Activated CD8-positive, alpha-beta T cell treated with anti-CD3 and anti-CD28 coated beads, Interleukin-2, amount 10 ng/mL, durations not matched to agents 7 days and 5 days (primary cell): Measurements from ENCODE around the gene AK1. TPM values are rescaled to one million over a fixed set of nuclear protein-coding genes. Genes with fewer than 3 reads are reported as not detected.
"Not testable (repeated sequence)": the region's sequence is repeated elsewhere in the genome, so short reads cannot be mapped to it uniquely, and the experiment has no call there.

Experiments
- ATAC-seq: fragments of 150-1000 bp; cut with Tn5 transposase; one replicate; pipeline ENCODE4 v1.10.0; 2021; ENCODE audit warnings: moderate library complexity
- CTCF ChIA-PET: fragments of 350-600 bp; sonication (Branson Sonifier 250); formaldehyde crosslinking; loops from one replicate; lab custom pipeline; 2021; ENCODE audit warnings: antibody characterized with exemption; lab: Charles Lee
- POLR2A ChIA-PET: fragments of 350-600 bp; sonication (Branson Sonifier 250); formaldehyde crosslinking; loops from one replicate; lab custom pipeline; 2021; ENCODE audit warnings: antibody characterized with exemption; lab: Charles Lee
- DNase-seq: peaks from one replicate; pipeline ENCODE4 v3.0.0-alpha.2; 2020
- H3K27ac Mint-ChIP-seq: one replicate; pipeline ENCODE4 v1.8.0; 2021; ENCODE audit warnings: mild to moderate bottlenecking, mixed read lengths
- H3K27me3 Mint-ChIP-seq: one replicate; pipeline ENCODE4 v1.8.0; 2021; ENCODE audit warnings: low read depth, mixed read lengths
- H3K36me3 Mint-ChIP-seq: one replicate; pipeline ENCODE4 v1.8.0; 2021; ENCODE audit warnings: low read depth, mixed read lengths
- H3K4me1 Mint-ChIP-seq: one replicate; pipeline ENCODE4 v1.8.0; 2021; ENCODE audit warnings: low read depth, mixed read lengths
- H3K4me3 Mint-ChIP-seq: one replicate; pipeline ENCODE4 v1.8.0; 2021; ENCODE audit warnings: mild to moderate bottlenecking, mixed read lengths
- H3K9me3 Mint-ChIP-seq: one replicate; pipeline ENCODE4 v1.8.0; 2022; ENCODE audit warnings: mixed read lengths; ENCODE audit not compliant: insufficient read depth
- total RNA-seq, 2 experiments: library from RNA; stranded (reverse); gene quantifications; one replicate each; pipeline ENCODE4 v1.2.3, GENCODE V29; 2021

Gene AK1
- total RNA-seq, 2 experiments from 2014 or later: 22.4 to 30.4 TPM

GRCh38 chr9:127845619-127846018, 31.9 kb downstream of the AK1 start:
- H3K4me3 Mint-ChIP-seq, H3K27me3 Mint-ChIP-seq, H3K4me1 Mint-ChIP-seq, H3K27ac Mint-ChIP-seq, POLR2A ChIA-PET, DNase-seq, ATAC-seq: not testable (repeated sequence)
- H3K9me3 Mint-ChIP-seq: peaks cover 15% of the 10 kb centered on the region
- peaks cover 28% of the 10 kb centered on the region for H3K36me3 Mint-ChIP-seq
- CTCF ChIA-PET: interaction anchor here (1.5 kb wide), 1 partner anchor 24 kb away, joined by 6 read pairs; no protein-coding TSS in a partner anchor

DNA sequence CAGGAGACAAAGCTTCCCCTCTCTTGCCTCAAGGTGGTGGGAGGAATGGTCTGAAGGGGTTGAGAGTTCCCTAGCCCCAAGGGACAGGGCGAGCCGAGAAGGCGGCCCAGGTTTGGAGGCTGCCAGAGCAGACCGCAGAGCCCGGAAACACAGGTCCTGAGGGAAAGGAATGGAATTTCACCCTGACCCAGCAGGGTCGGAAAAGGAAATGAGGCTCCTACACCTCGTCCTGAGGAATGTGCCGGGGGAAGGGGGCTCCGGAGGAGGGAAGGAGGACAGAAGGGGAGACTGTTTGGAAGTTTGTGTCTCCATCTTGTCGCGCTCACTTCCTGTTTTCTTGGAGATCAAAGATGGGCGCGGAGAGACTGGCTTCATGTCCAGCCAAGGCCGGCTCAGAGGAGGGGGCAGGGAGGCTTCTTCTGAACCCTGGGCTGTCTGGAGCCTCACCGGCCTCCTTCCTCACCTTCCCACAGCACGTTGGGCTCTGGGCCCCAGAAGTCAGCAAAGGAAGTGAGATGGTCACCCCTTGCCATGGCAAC, 32.6 kb downstream of the AK1 start:
- Mint-ChIP-seq H3K4me3 (no peak overlapping the region), H3K4me1 (peaks cover 2% of the 10 kb centered on the region), H3K27me3 (no peaks in the 10 kb centered on the region), H3K9me3 (peaks cover 11% of the 10 kb centered on the region), H3K36me3 (peaks cover 23% of the 10 kb centered on the region), H3K27ac (no peak overlapping the region)
- ChIA-PET CTCF (interaction anchor here (1.5 kb wide), 1 partner anchor 24 kb away, joined by 6 read pairs; no protein-coding TSS in a partner anchor), POLR2A (no interaction called here)
- no peak for DNase-seq
- ATAC-seq: no peak

- CTCF ChIA-PET: no interaction called here
- ATAC-seq (no peak), DNase-seq (no peak)
- H3K9me3 Mint-ChIP-seq: no peaks in the 10 kb centered on the region
- POLR2A ChIA-PET: interaction anchor here (1.0 kb wide), 1 partner anchor 13 kb away, joined by 3 read pairs; the partner anchor contains the start of gene ENG
- no peaks in the 10 kb centered on the region for H3K27me3 Mint-ChIP-seq
- H3K27ac Mint-ChIP-seq: no peak overlapping the region
- no peaks in the 10 kb centered on the region for H3K4me1 Mint-ChIP-seq
- H3K4me3 Mint-ChIP-seq: no peak overlapping the region
- peaks cover 4% of the 10 kb centered on the region for H3K36me3 Mint-ChIP-seq
Observed at GRCh38 chr9:127841087-127841835, 36.2 kb downstream of the AK1 start.

GRCh38 chr9:127838375-127839078, 38.9 kb downstream of the AK1 start:
- Mint-ChIP-seq H3K4me1 (peaks cover 8% of the 10 kb centered on the region), H3K4me3 (no peak overlapping the region), H3K36me3 (peaks cover 6% of the 10 kb centered on the region), H3K27ac (no peak overlapping the region), H3K9me3 (no peaks in the 10 kb centered on the region), H3K27me3 (no peaks in the 10 kb centered on the region)
- ChIA-PET POLR2A (no interaction called here), CTCF (no interaction called here)
- DNase-seq (no peak), ATAC-seq (no peak)

- H3K4me3 Mint-ChIP-seq: no peak overlapping the region
- H3K27ac Mint-ChIP-seq: peak overlapping the region; percentile 64
- H3K9me3 Mint-ChIP-seq: no peaks in the 10 kb centered on the region
- ATAC-seq: no peak
- peaks cover 13% of the 10 kb centered on the region for H3K4me1 Mint-ChIP-seq
- H3K36me3 Mint-ChIP-seq: peaks cover 5% of the 10 kb centered on the region
- H3K27me3 Mint-ChIP-seq: no peaks in the 10 kb centered on the region
- CTCF ChIA-PET: interaction anchor here (1.7 kb wide), 1 partner anchor 32 kb away, joined by 7 read pairs; no protein-coding TSS in a partner anchor
- POLR2A ChIA-PET: interaction anchor here (0.6 kb wide), 1 partner anchor 80 kb away, joined by 3 read pairs; no protein-coding TSS in a partner anchor
- DNase-seq: no peak
Observed at GRCh38 chr9:127837346-127837745, 40.1 kb downstream of the AK1 start.

GRCh38 chr9:127836561-127836960, 40.9 kb downstream of the AK1 start:
- not testable (repeated sequence) for DNase-seq, ATAC-seq, H3K36me3 Mint-ChIP-seq, H3K9me3 Mint-ChIP-seq, H3K27ac Mint-ChIP-seq, H3K27me3 Mint-ChIP-seq, H3K4me3 Mint-ChIP-seq
- CTCF ChIA-PET: interaction anchor here (1.7 kb wide), 1 partner anchor 33 kb away, joined by 7 read pairs; no protein-coding TSS in a partner anchor
- peaks cover 16% of the 10 kb centered on the region for H3K4me1 Mint-ChIP-seq
- POLR2A ChIA-PET: interaction anchor here (0.6 kb wide), 1 partner anchor 80 kb away, joined by 3 read pairs; no protein-coding TSS in a partner anchor

DNA sequence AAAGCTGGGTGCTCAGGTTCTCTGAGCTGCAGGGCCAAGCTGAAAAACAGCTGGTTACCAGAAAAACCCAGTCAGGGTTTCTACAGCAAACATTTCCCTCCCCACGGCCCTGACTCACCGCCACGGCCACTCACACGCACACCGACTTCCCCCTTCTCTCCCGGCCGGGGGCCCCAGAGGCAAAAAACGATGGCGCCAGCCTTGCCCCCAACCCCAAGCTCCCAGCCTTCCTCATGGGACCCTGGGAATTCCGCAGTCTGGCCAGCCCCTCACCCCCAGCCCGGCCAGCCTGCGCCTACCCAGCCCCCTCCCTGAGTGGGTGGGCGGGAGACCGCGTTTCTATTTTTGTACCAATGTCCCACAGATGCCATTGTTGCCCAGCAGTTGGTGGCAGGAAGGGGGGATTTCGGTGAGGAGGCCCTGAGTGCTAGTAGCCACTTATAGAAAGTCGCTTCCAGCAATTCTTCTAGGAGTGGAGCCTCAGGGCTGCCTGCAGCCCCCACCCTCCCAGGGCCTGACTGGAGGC, 41.4 kb downstream of the AK1 start:
- H3K4me3 Mint-ChIP-seq: no peak overlapping the region
- peaks cover 4% of the 10 kb centered on the region for H3K36me3 Mint-ChIP-seq
- no peaks in the 10 kb centered on the region for H3K9me3 Mint-ChIP-seq
- ATAC-seq (no peak), DNase-seq (no peak)
- ChIA-PET CTCF (interaction anchor here (0.9 kb wide), 1 partner anchor 34 kb away, joined by 3 read pairs; no protein-coding TSS in a partner anchor), POLR2A (no interaction called here)
- no peak overlapping the region for H3K27ac Mint-ChIP-seq
- no peaks in the 10 kb centered on the region for H3K27me3 Mint-ChIP-seq
- H3K4me1 Mint-ChIP-seq: peaks cover 16% of the 10 kb centered on the region

DNA sequence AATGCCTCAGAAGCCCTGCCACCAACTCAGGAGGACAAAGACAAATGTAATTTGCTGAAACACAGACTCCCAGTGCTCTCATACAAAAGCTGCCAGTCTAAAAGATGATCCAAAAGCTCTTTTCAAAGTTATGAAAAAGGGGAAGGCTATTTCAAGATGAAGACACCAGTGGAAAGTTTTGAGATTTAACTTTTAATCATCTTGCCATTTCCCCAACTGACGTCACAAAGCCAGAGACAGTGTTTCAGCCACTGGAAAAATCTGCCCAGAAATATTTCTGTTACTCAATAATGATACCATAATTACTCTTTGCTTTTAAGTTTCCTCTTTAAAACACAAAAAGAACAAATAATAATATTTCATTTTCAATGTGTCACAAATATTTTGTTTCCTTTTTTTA, 43.9 kb downstream of the AK1 start:
- CTCF ChIA-PET: interaction anchor here (1.3 kb wide), 1 partner anchor 36 kb away, joined by 5 read pairs; no protein-coding TSS in a partner anchor
- DNase-seq (no peak), ATAC-seq (no peak)
- H3K9me3 Mint-ChIP-seq: no peaks in the 10 kb centered on the region
- H3K27ac Mint-ChIP-seq: no peak overlapping the region
- no peak overlapping the region for H3K4me3 Mint-ChIP-seq
- no peaks in the 10 kb centered on the region for H3K27me3 Mint-ChIP-seq
- peaks cover 9% of the 10 kb centered on the region for H3K36me3 Mint-ChIP-seq
- H3K4me1 Mint-ChIP-seq: peaks cover 17% of the 10 kb centered on the region
- POLR2A ChIA-PET: no interaction called here

GRCh38 chr9:127832248-127832647, 45.2 kb downstream of the AK1 start:
- ChIA-PET CTCF (interaction anchor here (1.3 kb wide), 1 partner anchor 89 kb away, joined by 3 read pairs; no protein-coding TSS in a partner anchor), POLR2A (interaction anchor here (0.6 kb wide), 1 partner anchor 427 kb away, joined by 3 read pairs; no protein-coding TSS in a partner anchor)
- Mint-ChIP-seq H3K4me3 (peak overlapping the region; percentile 10), H3K36me3 (peaks cover 11% of the 10 kb centered on the region), H3K27me3 (no peaks in the 10 kb centered on the region), H3K9me3 (no peaks in the 10 kb centered on the region), H3K4me1 (peaks cover 17% of the 10 kb centered on the region), H3K27ac (peak overlapping the region; percentile 79)
- DNase-seq (peak; percentile 41), ATAC-seq (peak; percentile 42)

GRCh38 chr9:127829205-127829906, 48.1 kb downstream of the AK1 start:
- ChIA-PET POLR2A (no interaction called here), CTCF (no interaction called here)
- DNase-seq (no peak), ATAC-seq (no peak)
- Mint-ChIP-seq H3K27ac (no peak overlapping the region), H3K4me1 (peaks cover 10% of the 10 kb centered on the region), H3K9me3 (no peaks in the 10 kb centered on the region), H3K27me3 (no peaks in the 10 kb centered on the region), H3K36me3 (peaks cover 15% of the 10 kb centered on the region), H3K4me3 (no peak overlapping the region)
